Thymus (tissue), 11 donors: ENCODE results near the gene SHC2. TPM values are rescaled to one million over a fixed set of nuclear protein-coding genes. Genes with fewer than 3 reads are reported as not detected.

Source experiments
- DNase-seq, 9 donors: peaks; one replicate each; pipeline ENCODE4 v3.0.0-alpha.2; 2013; ENCODE audit warnings: low spot score in 9 of 9, low read depth in 6 of 9, missing footprints in 1 of 9
- H3K27ac ChIP-seq, 2 donors: one replicate each; pipeline ENCODE4 v1.5.1; 2013; ENCODE audit warnings: control low read depth in 1 of 2, low read depth in 1 of 2, low read length in 1 of 2, mild to moderate bottlenecking in 1 of 2, moderate library complexity in 1 of 2
- H3K27me3 ChIP-seq, 2 donors: one replicate each; pipeline ENCODE4 v1.5.1; 2013; ENCODE audit warnings: low read length in 1 of 2; ENCODE audit not compliant: control insufficient read depth in 2 of 2, insufficient read depth in 1 of 2
- H3K36me3 ChIP-seq, 2 donors: one replicate each; pipeline ENCODE4 v1.5.1; 2013; ENCODE audit warnings: low read length in 1 of 2, mild to moderate bottlenecking in 1 of 2, moderate library complexity in 1 of 2; ENCODE audit not compliant: control insufficient read depth in 2 of 2, insufficient read depth in 2 of 2
- H3K4me1 ChIP-seq, 2 donors: one replicate each; pipeline ENCODE4 v1.5.1; 2013; ENCODE audit warnings: low read length in 2 of 2; ENCODE audit not compliant: control insufficient read depth in 2 of 2, insufficient read depth in 2 of 2
- H3K4me3 ChIP-seq, 2 donors: one replicate each; pipeline ENCODE4 v1.5.1; 2013; ENCODE audit warnings: low read length in 2 of 2, control low read depth in 1 of 2, mild to moderate bottlenecking in 1 of 2
- H3K9me3 ChIP-seq, 2 donors: one replicate each; pipeline ENCODE4 v1.5.1; 2013; ENCODE audit warnings: low read length in 1 of 2, mild to moderate bottlenecking in 1 of 2; ENCODE audit not compliant: control insufficient read depth in 2 of 2, insufficient read depth in 1 of 2
- WGBS: extraction: QIAGEN DNeasy Blood & Tissue Kit; methylation state at CpG from one replicate; pipeline ENCODE4 v1.1.7; 2013; 5-methylcytosine and 5-hydroxymethylcytosine counted together
- polyA plus RNA-seq: library from polyadenylated mRNA; stranded (reverse); fragments of 200-250 nt; gene quantifications from one replicate; pipeline ENCODE4 v1.2.3, GENCODE V29; 2013
- total RNA-seq: library from RNA; stranded (reverse); fragments of 120-200 nt; gene quantifications from one replicate; pipeline ENCODE4 v1.2.4, GENCODE V29; 2013
- donor health status: healthy.

Gene SHC2
- total and polyA plus RNA-seq, 2 donors: 1.1 to 5.2 TPM

DNA sequence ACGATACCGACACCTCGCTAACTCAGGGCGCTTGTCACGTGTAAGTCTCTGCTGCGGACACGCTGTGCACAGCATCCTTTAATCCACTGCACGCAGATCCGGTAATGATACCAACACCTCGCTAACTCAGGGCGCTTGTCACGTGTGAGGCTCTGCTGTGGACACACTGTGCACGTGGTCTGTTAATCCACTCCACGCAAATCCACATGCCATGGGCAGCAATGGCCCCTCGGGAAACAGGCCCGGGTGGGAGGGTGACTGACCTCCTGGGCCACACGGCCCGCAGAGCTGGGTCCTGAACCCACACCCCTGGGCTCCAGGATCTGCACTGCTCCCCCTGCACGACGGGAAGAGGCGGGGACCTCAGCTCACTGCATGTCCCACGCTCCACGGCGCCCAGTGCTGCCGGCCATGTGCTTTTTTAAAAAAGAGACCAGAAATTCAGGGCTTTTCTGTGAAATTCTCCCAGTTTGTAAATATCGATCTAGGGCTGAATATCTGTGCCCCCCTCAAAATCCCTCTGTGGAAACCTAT lies 16.1 kb downstream of the SHC2 start:
- DNase-seq: no peak
- WGBS: 95% methylated on average over 26 of the region's 26 CpGs

GRCh38 chr19:443005-443404 lies 17.8 kb downstream of the SHC2 start:
- DNase-seq: no peak
- 96% methylated on average over 2 of the region's 2 CpGs for WGBS
- Histone ChIP-seq H3K4me3 (no peak overlapping the region), H3K36me3 (no peaks in the 10 kb centered on the region), H3K27me3 (peaks cover 0 to 11% of the 10 kb centered on the region in 2 donors), H3K27ac (no peak overlapping the region), H3K4me1 (no peaks in the 10 kb centered on the region), H3K9me3 (peaks cover 0 to 4% of the 10 kb centered on the region in 2 donors)

More for the DNA sequence above, 16.1 kb downstream of the SHC2 start:
- H3K9me3 ChIP-seq: peaks cover 0 to 4% of the 10 kb centered on the region in 2 donors
- H3K4me1 ChIP-seq: no peaks in the 10 kb centered on the region
- no peaks in the 10 kb centered on the region for H3K36me3 ChIP-seq
- no peak overlapping the region for H3K27ac ChIP-seq
- H3K4me3 ChIP-seq: no peak overlapping the region
- H3K27me3 ChIP-seq: peaks cover 0 to 16% of the 10 kb centered on the region in 2 donors

GRCh38 chr19:442085-442484 lies 18.7 kb downstream of the SHC2 start:
- Histone ChIP-seq H3K9me3 (peaks cover 0 to 4% of the 10 kb centered on the region in 2 donors), H3K27ac (no peak overlapping the region), H3K36me3 (no peaks in the 10 kb centered on the region), H3K4me3 (no peak overlapping the region), H3K27me3 (peaks cover 0 to 9% of the 10 kb centered on the region in 2 donors), H3K4me1 (no peaks in the 10 kb centered on the region)
- WGBS: 100% methylated on average over 2 of the region's 2 CpGs
- no peak for DNase-seq

DNA sequence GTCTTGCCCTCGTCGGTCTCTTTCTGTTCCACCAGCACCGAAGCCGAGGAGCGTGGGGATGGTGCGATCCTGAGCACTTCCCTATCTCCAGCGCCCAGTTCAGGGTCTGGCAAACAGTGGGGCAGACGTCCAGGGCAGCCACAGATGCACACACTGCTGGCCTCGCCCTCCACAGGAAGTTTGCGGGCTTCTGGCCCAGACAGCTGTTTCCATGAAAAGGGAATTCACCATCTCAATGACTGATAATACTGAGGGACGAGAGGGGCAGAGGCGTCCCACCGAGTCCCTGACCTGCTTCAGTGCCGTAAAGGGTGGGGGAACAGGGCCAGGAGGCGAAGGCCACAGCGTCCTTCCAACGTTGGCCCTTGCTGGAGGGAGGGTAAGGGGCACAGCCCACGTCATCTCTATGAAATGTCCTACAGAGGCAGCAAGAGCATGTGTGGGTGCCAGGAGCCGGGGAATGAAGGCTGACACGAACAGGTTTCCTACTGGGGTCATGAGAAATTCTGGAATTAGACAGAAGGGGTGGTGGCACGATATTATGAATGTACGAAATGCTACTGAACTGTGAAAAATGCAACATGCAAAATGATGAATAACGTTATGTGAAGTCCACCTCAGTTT lies 19.5 kb downstream of the SHC2 start:
- H3K27ac ChIP-seq: no peak overlapping the region
- H3K36me3 ChIP-seq: no peaks in the 10 kb centered on the region
- DNase-seq: no peak
- no peak overlapping the region for H3K4me3 ChIP-seq
- peaks cover 0 to 4% of the 10 kb centered on the region in 2 donors for H3K9me3 ChIP-seq
- H3K27me3 ChIP-seq: peaks cover 0 to 9% of the 10 kb centered on the region in 2 donors
- WGBS: 33% methylated on average over 23 of the region's 23 CpGs
- no peaks in the 10 kb centered on the region for H3K4me1 ChIP-seq

DNA sequence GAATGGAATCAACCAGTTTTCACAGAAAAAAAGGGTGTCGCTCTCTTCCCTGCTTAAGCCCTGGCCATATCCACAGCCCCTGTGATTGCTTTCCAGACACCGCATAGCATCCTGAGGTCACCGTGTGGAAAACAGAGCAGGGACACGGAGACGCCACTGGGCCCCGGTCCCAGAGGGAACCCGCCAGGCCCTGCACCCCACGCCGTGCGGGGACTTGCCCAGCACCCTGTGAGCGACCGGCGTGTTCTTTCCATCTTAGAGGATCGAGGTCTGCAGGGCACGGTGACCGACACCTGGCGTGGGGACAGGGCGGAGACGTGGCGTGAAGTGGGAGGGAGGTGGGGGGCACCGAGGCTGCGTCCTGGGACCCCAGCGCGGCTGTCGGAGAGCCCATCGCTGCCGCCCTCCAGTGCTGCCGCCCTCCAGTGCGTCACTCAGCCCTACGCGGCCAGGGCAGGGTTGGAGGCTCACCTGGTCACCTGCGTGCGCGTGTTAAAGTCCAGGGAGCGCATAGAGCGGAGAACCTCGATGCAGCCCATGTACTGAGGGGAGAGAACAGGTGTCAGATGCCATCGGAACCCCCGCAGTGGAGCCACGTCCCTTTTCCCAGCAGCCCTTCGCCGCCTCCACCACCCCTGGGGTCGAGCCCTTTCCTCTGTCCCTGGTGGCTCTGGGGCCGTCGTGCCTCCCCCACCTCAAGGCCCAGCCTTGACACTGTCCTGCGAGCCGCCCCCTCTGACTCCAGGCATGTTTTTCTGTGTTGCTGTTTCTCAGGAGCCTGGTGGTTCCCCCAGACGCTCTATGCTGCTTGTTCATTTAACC lies 20.2 kb downstream of the SHC2 start:
- no peak for DNase-seq
- Histone ChIP-seq H3K27me3 (peaks cover 0 to 9% of the 10 kb centered on the region in 2 donors), H3K36me3 (no peaks in the 10 kb centered on the region), H3K4me3 (no peak overlapping the region), H3K9me3 (peaks cover 0 to 4% of the 10 kb centered on the region in 2 donors), H3K4me1 (no peaks in the 10 kb centered on the region), H3K27ac (no peak overlapping the region)
- WGBS: 82% methylated on average over 48 of the region's 48 CpGs

DNA sequence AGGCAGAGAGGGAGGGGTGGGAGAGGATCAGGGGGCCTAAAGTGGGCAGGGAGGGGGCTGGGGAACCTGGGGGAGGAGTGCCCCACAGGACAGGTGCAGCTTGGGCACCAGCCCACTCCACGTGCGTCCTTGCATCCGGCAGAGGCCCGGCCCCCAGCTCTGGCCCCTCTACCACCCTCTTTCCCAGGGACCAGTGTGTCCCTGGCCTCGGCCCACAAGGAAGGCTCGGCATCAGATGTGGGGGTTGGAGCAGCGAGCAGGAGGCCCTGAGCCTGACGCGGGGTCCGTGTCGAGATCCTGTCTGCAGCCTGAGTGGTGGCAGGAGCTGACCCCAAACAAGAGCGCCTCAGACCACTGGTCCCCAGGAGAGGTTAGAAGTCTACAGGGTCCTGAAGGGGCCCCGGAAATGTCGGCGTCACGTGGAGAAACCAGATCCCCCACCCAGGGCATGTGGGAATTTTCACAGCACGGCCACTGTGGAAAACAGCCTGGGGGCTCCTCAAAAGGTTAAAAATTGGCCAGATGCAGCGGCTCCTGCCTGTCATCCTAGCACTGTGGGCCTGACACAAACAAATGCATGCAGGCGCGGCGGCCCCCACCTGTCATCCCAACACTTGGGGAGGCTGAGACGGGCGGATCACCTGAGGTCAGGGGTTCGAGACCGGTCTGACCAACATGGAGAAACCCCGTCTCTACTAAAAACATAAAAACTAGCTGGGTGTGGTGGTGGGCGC lies 21.5 kb downstream of the SHC2 start:
- Histone ChIP-seq H3K4me3 (no peak overlapping the region), H3K9me3 (peaks cover 0 to 3% of the 10 kb centered on the region in 2 donors), H3K4me1 (no peaks in the 10 kb centered on the region), H3K27ac (no peak overlapping the region), H3K36me3 (no peaks in the 10 kb centered on the region), H3K27me3 (peaks cover 0 to 9% of the 10 kb centered on the region in 2 donors)
- 87% methylated on average over 27 of the region's 27 CpGs for WGBS
- no peak for DNase-seq

DNA sequence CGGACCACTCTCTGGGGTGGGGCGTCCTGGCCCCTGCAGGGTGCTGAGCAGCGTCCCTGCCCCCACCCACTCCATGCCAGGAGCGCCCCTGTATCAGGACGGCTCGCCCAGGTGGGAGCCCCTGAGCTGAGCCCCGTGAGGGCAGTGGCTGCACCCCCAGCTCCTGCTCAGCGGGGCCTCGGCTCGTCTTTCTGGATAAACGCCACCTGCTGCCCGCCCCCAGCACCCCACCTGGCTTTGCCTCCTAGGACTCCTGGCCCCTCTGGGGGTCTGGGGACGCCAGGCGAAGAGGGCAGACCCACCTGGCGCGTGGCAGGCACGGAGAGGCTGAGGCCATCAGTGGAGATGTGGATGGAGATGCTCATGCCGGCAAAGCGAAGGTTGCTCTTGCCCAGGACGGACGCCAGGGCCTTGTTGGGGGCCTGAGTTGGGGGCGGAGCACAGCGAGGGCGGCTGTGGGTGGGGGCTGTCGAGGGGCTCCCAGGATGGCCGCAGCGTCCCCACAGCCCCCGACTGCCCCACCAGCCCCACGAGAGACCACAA lies 22.3 kb downstream of the SHC2 start:
- DNase-seq: no peak
- H3K4me3 ChIP-seq: no peak overlapping the region
- peaks cover 0 to 9% of the 10 kb centered on the region in 2 donors for H3K27me3 ChIP-seq
- H3K4me1 ChIP-seq: no peaks in the 10 kb centered on the region
- H3K36me3 ChIP-seq: no peaks in the 10 kb centered on the region
- WGBS: 77% methylated on average over 29 of the region's 29 CpGs
- no peak overlapping the region for H3K27ac ChIP-seq
- H3K9me3 ChIP-seq: no peaks in the 10 kb centered on the region

DNA sequence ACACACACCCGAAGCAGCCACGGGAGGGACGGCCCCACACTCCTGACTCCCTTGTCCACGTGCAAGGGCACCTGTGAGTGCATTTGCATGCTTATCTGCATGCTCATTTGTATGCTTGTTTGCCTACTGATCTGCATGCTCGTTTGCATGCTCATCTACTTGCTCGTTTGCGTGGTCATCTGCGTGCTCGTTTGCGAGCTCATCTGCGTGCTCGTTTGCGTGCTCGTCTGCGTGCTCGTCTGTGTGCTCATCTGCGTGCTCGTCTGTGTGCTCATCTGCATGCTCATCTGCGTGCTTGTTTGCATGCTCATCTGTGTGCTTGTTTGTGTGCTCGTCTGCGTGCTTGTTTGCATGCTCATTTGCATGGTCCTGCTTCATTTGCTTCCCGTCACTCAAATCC lies 23.8 kb downstream of the SHC2 start:
- 91% methylated on average over 22 of the region's 22 CpGs for WGBS

More for the DNA sequence above, 23.8 kb downstream of the SHC2 start:
- DNase-seq: no peak
- H3K4me1 ChIP-seq: no peaks in the 10 kb centered on the region
- no peak overlapping the region for H3K27ac ChIP-seq
- H3K9me3 ChIP-seq: no peaks in the 10 kb centered on the region
- H3K4me3 ChIP-seq: no peak overlapping the region
- H3K27me3 ChIP-seq: peaks cover 0 to 9% of the 10 kb centered on the region in 2 donors
- no peaks in the 10 kb centered on the region for H3K36me3 ChIP-seq
